Diencephalon (tissue), 1 donor: ENCODE results near the gene ACO1. TPM values are rescaled to one million over a fixed set of nuclear protein-coding genes. Genes with fewer than 3 reads are reported as not detected.

Source experiments
- total RNA-seq: library from RNA; depleted of rRNA; stranded (reverse); fragments of >200 nt; gene quantifications from one replicate; pipeline ENCODE4 v1.2.3, GENCODE V29; 2014

Gene ACO1
- 14.3 TPM for total RNA-seq

DNA sequence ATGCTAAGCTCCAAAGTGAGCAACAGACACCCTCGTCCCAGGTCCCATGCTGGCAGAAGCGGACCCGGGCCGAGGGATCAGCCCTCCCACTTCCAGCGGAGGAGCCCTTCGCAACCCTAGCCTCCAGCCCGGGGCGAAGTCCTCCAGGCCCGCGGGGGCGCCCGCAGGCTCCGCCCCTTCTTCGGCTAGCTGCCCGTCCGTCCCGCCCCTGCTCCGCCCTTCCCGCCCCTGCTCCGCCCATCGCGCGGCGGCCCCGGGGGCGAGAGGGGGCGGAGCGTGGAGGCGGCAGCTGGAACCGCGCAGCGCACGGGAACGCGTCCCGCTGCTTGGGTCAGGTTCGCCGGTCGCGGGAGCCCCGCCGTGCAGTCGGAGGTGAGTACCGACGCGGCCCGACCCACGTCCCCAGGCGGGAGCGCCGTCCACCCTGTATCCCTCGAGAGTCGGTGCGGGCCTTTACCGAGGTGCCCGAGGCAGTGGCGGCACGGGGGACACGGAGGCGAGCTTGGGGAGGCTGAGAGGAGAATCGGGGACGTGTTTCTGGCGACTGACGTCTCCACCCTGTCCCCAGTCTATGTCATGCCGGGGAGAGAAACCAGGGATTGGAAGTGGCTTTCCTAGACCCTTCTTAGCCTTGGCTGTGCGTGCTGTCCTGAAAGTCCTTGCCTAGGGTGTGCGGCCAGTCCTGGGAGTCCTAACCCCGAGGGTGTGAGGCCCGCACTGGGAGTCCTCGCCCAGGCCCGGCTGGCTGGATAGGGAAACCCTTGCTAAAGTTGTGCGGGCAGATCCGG lies at the start of gene ACO1:
Gene ACO1, plus strand, starts transcription at position 280 of the 788 bp plus-strand sequence. CDS start 20,864 bp downstream, outside the sequence.

Other genes starting within 250 kb of the ACO1 start
- 8.5 TPM for gene RIGI, start 141.6 kb downstream of the ACO1 start, total RNA-seq
- 6.0 TPM for gene SMIM27, start 167.7 kb downstream of the ACO1 start, total RNA-seq
- gene TOPORS, start 167.9 kb downstream of the ACO1 start, total RNA-seq = 39.4 TPM
- gene NDUFB6, start 188.5 kb downstream of the ACO1 start, total RNA-seq = 57.0 TPM